ENCODE results near the gene PPIA.
"Not testable (repeated sequence)": the region's sequence is repeated elsewhere in the genome, so short reads cannot be mapped to it uniquely, and the experiment has no call there.

PPIA gene

DNA sequence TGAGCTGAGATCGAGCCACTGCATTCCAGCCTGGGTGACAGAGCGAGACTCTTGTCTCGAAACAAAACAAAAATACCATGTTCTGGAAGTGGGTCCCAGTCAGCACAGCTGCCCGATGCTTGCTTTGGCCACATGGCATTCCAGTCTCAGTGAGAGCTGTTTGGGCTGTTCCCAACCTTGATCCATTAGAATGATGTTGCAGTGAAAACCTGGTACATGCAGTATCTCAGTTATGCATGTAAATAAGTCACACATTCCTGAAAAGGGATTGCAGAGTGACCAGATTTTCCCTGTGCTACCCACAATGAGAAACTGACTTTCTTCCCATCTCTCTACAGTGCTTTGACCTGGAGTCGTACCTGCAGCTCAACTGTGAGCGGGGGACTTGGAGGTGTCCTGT, 32.4 kb upstream of the PPIA start:
- no peak for DNase-seq (ENCODE audit: low read depth)

DNA sequence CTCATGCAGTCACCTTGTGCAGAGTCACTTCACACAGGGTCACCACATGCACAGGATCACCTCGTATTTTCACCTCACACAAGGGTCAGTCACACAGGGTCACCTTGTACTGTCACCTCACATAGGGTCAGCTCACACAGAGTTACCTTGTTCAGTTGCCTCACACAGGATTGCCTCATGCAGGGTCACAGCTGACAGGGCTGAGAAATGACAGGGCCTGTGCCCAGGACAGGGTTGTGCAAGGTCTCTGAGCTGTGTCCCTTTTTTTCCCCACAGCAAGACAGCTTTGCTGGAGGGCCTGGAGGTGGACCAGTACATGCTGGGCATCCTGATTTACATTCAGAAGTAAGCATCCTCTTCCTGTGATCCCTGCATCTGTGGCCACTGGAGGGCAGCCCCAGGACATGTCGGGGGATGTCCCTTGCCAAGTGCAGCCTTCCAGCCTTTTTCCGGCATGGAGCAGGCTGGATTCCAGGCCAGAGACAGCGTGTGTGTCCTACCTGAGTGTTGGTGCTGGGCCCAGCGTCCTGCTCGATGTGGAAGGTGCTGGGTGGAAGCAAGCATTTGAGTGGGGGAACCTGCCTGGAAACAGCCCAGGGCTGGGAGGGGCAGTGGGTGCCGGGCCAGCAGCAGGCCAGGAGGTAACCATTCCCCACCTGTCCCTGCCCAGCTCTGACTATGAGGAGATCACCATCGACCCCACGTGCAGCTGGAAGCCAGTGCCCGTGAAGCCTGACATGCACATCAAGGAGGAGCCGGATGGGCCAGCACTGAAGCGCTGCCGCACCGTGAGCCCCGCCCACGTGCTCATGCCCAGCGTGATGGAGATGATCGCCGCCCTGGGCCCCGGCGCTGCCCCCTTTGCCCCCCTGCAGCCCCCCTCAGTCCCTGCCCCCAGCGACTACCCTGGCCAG, 31.6 kb upstream of the PPIA start:
- DNase-seq (ENCODE audit: low read depth) = no peak

DNA sequence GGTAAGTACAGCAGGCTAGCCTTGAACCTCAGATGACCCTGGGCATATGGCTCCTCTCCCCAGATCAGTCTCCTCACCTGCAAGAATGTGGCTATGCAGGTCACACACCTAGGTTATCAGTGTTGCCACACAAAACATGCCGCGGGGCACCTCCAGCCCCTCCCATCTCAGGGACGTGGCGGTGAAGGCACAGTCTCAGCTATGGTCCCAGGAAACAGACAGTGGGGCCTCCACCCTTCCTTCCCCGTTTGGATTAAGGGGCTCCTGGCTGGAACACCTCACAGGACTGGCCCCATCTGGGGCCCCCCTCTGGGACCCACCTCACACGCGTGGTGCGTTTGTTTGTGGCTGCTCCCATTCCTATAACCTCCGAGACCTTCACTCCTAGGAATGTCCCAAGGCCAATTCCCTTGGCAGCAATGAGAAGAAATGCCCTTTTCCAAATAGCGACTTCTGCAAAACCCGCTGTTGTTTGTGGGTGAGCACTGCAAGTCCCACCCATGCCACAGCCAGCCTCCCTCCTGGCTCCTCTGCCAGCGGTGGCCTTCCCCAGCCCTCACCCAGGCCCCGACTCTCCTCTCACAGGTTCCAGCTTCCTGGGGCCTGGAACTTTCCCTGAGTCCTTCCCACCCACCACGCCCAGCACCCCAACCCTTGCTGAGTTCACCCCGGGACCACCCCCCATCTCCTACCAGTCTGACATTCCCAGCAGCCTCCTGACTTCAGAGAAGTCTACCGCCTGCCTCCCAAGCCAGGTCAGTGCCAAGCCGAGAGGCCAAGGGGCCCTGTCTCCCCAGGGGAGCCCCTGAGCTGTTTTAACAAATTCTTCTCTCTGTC, 30.7 kb upstream of the PPIA start:
- no peak for DNase-seq (ENCODE audit: low read depth)

DNA sequence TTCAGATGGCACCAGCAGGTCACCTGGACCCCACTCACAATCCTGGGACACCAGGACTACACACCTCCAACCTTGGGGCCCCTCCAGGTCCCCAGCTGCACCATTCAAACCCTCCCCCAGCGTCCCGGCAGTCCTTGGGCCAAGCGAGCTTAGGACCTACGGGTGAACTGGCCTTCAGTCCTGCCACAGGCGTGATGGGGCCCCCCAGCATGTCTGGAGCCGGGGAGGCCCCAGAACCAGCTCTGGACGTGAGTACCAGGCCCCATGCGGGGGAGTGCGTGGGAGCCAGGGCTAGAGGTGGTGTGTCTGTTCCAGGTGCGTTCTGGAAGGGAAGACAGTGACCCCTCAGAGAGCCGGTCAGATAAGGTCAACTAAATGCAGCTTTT, 30.1 kb upstream of the PPIA start:
- no peak for DNase-seq (ENCODE audit: low read depth)

DNA sequence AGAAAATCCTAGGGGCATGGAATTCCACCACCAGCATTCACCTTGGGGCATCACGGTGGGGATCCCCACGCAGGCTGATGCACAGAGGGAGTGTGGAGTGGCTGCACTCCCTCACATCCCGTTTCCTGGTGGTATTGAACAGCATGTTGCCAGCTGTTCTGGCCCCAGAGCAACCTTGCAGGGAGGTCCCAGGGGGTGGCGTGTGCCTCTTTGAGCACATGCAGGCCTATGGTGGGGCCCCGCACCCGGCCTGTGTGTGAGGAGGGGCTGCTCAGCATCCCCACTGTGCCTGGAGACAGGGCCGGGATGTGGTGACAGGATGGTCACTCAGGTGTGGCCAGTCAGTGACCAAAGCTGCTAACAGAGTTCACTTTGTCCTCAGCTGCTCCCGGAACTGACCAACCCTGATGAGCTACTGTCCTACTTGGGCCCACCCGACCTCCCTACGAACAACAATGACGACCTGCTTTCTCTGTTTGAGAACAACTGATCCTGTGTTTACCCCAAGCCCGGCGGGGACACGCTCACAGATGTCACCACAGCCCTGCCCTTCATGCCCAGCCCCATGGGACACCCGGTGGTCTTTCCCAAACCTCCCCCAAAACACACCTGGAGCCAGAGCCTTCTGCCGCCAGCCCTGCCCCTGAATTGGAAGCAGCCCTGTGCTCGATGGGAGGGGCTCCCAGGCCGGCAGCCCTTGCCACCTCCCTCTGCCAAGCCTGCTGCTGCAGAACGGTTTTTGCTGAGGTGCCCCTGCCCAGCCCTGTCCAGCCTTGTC, 29.2 kb upstream of the PPIA start:
- DNase-seq (ENCODE audit: low read depth) = no peak

DNA sequence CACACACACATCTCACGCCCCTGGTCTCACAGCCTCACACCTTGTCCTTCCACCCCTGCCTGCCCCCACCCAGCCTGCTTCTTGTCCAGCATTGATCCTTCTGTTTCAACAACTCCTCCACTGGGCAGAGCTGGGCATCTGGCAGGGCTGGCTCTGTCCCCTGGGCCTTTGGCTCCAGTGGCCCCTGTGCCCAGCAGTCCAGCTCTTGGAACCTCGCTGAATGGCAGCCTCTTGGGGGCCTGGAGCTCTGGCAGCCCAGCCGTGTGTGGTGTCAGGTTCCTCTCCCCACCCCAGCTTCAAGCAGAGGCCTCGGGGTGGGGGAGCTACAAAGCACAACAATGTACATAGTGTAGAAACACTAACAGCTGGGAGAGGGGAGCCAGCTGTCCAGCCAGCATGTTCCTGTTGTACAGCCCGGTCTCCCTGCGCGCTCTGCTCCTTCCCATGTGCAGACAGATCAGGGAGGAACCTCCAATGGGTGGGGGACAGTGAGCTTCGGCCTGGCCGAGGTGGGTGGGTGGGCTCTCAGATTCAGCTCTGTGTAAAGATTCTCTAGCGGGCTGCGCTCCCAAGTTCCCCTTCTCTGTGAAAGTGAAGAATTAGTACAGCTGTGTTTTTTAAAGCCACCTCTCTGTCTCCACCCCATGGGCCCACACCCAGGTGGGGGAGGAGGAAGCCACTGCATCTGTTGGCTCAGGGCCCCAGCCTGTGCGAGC, 28.4 kb upstream of the PPIA start:
- DNase-seq (ENCODE audit: low read depth) = no peak

DNA sequence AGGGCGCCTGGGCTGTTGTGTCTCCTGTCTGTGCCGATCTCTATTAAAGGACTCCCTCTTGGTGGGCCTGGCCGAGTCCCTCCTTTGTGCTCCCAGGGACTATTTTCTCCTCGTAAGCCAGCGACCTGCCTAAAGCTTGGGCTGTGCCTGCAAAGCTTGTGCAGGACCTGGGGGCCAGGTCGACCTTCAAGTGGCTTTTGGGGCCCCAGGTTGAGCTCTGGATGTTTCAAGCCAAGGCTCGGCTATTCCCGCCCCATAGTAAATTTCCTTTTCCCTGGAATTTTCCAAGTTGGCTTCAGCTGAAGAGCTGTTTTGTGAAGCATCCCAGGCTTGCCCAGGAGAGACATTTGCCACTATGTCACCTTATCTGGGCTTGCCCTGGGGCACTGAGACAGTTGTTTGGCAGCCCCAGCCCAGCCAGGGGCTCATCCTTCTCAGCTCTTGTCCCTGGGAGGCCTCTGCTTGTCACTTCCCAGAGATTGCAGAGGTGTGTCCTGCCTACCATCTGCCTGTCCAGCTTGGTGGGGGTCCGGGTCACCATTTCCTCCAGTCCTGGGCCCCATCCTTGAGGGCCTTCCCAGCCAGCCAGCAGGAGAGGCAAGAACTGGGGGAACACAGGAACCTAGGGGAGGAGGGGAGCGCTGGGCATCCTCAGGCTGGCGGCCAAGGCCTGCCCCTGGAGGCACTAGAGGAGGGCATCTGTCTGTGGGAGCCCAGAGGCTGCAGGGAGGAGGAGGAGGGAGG, 27.7 kb upstream of the PPIA start:
- DNase-seq (ENCODE audit: low read depth) = no peak

DNA sequence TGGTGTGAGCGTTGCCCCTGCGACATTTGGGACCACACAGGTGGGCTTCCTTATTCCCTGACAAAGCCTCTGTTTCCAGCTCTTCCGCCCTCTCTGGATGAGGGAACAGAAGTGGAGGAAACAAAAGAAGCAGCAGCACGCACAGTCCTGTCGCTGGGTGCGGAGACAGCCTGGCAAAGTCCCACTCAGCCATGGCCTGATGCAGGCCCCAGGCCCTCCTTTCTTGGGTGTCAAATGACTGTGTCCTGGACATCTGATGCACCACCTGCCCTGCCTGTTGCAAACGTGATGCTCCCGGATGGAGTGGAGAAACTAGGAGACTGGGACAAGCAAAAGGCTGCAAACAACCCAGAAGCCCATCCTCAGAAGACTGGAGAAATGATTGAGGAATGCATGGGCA, 27.1 kb upstream of the PPIA start:
- DNase-seq (ENCODE audit: low read depth) = no peak

DNA sequence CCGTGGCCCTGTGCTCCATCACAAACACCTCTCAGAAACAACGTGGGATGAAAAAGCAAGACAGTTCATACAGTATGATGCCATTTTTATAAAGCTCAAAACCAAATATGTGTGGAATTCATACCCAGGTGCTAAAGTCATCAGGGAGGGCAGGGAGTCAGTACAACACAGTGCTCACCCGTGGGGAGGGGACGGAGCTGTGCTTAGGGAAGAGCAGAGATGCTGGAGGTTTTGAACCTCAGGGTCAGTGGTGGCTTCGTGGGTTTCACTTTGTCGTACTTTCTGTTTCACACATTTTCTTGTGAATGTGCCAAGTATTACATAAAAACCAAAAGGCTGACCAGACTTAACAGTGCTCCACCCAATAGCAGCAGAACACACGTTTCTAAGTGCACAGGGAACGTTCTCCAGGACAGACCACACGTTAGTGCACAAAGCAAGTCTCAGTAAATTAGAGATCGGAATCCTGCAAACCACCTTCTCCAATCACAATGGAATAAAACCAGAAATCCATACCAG, 26.6 kb upstream of the PPIA start:
- DNase-seq (ENCODE audit: low read depth) = no peak

DNA sequence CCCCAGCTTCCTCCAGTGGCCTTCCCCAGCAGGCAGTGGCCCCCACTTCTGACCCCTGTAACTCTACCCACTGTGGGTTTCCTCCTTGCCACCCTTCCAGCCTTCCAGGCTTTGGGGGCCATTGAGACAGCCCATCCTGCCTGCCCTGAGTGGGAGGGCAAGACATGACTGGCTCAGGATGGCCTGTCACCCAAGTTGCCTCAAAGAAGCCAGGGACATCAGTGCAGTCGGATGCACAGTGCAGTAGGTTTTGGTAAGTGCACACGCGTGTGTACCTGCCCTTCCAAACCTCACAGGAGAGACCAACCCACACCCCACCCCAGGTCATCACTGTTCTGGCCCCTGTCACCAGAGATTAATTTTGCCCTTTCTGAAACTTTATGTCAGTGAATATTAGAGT, 25.1 kb upstream of the PPIA start:
- no peak for DNase-seq (ENCODE audit: low read depth)

DNA sequence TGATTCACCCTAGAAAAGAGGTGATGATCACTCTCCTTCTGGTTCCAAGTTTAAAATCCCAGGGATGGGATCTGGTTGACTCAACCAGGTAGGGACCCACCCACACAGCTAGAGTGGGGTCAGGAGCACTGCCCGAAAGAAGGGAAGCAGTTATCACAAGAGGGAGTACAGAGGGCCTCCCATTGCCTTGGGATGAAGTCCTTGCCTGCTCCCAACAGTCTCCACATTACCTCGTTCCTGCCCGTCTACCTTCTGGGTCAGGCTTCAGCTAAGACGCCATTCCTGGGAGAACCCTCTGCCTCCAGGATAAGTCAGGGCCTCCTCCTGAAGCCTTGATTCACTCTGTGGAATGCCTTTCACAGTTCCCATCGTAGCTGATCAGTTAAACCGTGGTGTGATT, 24.0 kb upstream of the PPIA start:
- no peak for DNase-seq (ENCODE audit: low read depth)

DNA sequence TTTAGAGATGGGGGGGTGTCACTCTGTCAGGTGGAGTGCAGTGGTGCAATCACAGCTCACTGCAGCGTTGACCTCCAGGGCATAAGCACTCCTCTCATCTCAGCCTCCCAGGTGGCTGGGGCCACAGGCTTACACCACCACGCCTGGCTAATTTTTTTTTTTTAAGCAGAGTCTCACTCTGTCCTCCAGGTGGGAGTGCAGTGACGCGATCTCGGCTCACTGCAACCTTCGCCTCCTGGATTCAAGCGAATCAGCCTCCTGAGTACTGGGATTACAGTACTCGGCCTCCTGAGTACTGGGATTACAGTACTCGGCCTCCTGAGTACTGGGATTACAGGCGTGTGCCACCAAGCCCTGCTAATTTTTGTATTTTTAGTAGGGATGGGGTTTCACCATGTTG, 23.6 kb upstream of the PPIA start:
- DNase-seq (ENCODE audit: low read depth) = no peak

DNA sequence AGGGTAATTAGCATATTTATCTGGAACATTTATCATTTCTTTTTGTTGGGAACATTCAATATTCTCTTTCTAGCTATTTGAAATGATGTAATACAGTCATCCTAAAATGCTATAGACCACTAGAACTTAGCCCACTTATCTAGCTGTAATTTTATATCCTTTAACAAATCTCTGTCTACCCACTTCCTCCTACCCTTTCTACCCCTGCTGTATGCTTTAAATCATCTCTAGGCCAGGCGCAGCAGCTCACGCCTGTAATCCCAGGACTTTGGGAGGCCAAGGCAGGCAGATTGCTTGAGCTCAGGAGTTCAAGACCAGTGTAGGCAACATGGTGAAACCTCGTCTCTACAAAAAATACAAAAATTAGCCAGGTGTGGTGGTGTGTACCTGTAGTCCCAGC, 22.0 kb upstream of the PPIA start:
- DNase-seq (ENCODE audit: low read depth) = not testable (repeated sequence)

DNA sequence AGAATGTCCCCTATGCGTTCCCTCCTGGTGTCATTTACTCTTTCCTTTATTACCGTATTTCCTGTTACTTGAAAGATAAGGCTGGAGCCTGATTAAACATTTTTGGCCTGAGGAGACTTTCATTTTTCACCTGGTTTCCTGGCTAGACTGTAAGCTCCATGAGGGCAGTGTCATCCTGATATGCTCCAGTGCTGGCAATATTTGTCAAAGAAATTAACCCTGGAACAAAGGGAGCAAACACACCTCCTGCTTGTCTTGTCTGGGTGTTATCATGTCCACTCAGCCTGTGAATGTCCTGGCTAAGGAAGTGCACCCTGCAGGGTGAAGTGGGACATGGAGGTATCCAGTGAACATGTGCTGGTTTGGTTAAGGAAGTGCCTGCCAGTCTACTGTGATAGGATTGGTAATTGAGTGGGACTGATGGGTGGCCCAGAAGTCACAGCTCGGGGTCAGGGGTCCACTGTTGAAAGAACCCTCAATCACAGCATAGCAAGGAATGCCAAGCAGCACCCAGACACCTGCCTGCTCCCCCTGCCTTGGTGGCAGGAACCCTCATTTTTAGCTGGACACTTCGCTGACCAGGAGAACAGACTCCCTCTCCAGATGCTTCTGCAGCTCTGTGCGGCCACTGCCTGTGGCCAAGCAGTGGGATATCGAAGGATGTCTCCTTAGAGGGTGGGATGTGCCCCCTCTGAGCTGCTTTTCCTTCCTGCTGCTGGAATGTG, 20.9 kb upstream of the PPIA start:
- no peak for DNase-seq (ENCODE audit: low read depth)

DNA sequence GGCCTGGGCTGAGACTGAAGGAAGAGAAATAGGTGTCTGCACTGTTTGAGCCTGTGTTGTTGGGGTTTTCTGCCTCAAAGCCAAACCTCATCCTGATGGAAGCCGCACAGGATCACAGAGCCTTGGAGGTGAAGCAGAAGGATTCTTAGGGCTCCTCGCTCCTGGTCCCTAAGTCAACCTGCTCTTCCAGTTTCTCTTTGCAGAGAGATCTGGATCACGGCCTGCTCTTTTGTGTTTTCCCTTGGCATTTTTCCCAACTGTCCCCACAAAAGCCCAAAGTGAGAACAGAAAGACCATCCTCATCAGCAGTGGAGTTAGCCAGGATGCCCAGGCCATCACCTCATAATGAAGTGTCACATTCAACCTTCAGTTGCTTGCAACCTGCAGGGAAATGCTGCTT, 20.3 kb upstream of the PPIA start:
- DNase-seq (ENCODE audit: low read depth) = no peak

DNA sequence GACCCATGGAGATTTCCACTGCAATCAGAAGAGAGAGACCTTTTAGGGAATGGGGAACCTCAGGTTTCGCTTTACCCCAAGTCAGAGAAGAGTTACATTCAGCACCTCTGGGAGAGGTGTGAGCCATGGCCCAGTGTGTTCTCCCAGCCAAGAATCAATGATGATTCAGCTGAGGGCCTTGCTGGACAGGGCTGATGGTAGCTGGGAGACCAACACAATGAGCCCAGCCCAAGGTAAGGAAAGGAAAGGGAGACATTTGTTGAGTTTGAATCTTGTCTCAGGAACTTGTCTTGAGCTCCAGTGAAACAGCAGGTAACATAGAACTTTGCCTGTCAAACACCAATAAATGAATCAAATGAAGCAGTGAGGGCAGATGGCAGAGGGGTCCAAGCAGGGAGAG, 14.0 kb upstream of the PPIA start:
- DNase-seq (ENCODE audit: low read depth) = no peak

DNA sequence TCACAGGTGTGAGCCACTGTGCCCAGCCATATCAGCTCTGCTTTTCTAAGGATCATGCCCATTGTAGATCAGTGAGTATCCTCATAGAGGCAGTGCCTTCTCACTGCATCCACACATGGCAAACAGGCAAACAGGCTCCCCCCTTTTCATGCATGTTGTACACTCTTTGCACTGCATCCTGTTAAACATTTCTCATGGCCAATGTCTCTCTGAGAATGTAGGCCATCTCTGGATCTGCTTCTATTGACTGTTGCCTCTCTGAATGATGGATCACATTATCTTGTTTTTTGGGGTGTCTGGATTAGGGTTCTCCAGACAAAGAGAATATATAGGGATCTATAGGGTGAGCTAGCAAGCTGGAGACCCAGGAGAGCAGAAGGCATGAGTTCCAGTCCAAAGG, 13.1 kb upstream of the PPIA start:
- DNase-seq (ENCODE audit: low read depth) = no peak

DNA sequence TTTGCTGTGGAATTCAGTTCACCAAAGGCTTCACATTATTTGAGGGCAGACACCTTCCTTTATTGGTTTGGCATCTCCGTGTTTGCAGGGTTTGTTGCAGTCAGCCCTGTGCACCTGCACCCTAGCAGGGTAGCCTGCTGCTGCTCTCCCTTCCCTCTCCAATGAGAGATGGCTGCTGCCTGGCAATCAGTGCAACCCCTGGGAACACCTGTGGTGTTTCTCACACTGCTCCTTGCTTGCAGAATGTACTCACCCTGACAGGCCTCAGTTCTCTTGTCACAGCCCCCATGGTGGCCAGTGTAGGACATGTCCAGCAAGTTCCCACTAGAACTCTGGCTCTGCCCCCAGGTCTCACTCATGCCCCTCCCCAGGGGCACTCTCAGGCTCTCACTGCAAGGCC, 12.1 kb upstream of the PPIA start:
- no peak for DNase-seq (ENCODE audit: low read depth)

DNA sequence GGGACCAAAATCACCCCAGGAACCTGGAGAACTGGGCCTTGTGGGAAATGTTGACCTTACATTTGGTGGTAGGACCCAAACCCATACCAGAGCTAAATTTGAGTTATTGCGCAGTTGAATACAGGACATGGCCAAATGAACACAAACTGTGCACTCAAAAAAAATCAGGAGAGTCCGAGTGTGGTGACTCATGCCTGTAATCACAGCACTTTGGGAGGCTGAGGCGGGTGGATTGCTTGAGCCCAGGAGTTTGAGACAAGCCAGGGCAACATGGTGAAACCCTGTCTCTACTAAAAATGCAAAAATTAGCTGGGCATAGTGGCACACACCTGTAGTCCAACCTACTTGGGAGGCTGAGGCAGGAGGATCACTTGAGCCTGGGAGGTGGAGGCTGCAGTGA, 11.3 kb upstream of the PPIA start:
- DNase-seq (ENCODE audit: low read depth) = not testable (repeated sequence)

DNA sequence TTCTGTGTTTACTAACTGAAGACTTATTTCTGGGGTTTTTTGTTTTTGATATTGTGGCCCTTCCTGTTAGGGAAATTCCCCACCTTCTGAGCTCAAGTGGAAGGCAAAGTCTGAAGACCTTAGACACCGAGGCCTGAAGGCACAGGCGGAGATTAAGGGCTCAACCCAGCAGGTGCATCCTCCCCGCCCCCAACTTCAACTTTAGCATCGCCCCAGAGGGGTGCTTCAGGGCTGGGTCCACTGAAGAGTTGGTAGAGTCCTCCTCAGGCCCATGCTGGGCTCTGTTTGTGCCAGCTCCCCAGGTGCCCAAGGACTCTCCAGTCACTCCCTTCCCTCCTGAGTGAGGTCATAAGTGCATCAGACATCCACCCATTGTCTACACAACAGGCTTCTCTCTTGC, 9.4 kb upstream of the PPIA start:
- no peak for DNase-seq (ENCODE audit: low read depth)

Measured in activated T-cell treated with anti-CD3 and anti-CD28 coated beads for 1 hour (primary cell).